ENCODE measurements around the gene RELN.

Gene RELN

DNA sequence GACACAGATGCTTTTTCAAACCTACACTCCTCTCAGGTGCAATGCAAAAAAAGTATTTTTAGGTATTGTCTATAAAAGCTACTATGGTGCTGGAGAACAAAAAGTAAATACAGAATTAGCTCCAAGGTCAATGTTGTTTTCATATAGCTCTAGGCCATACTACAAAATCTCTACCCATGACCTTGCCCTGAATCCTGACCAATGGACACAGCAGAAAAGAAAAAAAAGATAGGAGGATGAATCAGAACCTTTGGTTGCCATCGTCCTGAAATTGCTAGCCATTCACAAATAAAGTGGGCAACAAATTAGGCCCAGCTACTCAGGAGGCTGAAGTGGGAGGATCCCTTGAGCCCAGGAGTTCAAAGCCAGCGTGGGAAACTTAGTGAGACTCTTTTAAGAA, 35.2 kb upstream of the RELN start:
- TF ChIP-seq, protein P1, sequence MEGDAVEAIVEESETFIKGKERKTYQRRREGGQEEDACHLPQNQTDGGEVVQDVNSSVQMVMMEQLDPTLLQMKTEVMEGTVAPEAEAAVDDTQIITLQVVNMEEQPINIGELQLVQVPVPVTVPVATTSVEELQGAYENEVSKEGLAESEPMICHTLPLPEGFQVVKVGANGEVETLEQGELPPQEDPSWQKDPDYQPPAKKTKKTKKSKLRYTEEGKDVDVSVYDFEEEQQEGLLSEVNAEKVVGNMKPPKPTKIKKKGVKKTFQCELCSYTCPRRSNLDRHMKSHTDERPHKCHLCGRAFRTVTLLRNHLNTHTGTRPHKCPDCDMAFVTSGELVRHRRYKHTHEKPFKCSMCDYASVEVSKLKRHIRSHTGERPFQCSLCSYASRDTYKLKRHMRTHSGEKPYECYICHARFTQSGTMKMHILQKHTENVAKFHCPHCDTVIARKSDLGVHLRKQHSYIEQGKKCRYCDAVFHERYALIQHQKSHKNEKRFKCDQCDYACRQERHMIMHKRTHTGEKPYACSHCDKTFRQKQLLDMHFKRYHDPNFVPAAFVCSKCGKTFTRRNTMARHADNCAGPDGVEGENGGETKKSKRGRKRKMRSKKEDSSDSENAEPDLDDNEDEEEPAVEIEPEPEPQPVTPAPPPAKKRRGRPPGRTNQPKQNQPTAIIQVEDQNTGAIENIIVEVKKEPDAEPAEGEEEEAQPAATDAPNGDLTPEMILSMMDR (IDR thresholded peaks at IDR 0.05; ENCODE audit: low read depth, low read length), result no peak
- H3K4me3 ChIP-seq (ENCODE audit: low read depth, low read length), result no peak overlapping the region

GRCh38 chr7:104023100-104023499, 33.6 kb upstream of the RELN start:
- TF ChIP-seq, protein P1 (IDR thresholded peaks at IDR 0.05; ENCODE audit: low read depth, low read length), result no peak
- H3K4me3 ChIP-seq (ENCODE audit: low read depth, low read length), result no peak overlapping the region

GRCh38 chr7:104018425-104018824, 29.0 kb upstream of the RELN start:
- TF ChIP-seq, protein P1 (IDR thresholded peaks at IDR 0.05; ENCODE audit: low read depth, low read length), result no peak
- H3K4me3 ChIP-seq (ENCODE audit: low read depth, low read length), result no peak overlapping the region

DNA sequence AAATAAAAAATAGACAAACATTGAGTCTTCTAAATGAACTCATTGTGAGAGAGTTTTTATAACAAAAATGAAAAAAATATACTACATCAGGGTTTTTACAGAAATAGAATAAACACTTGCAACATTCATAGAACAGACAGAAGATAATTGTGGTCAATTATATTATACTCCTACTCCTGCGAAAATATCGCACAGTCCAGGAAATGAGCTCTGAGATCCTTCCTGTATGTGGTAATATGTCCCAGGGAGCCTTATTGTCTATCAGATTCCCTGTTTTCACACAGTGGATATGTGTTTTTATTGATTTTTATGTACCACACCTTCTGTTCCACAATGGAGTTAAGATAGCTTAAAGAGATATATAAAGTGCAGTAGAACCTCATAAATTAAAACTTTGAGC, 27.5 kb upstream of the RELN start:
- no peak overlapping the region for H3K4me3 ChIP-seq (ENCODE audit: low read depth, low read length)
- TF ChIP-seq, protein P1 (IDR thresholded peaks at IDR 0.05; ENCODE audit: low read depth, low read length), result no peak

GRCh38 chr7:104012835-104013234, 23.4 kb upstream of the RELN start:
- TF ChIP-seq, protein P1 (IDR thresholded peaks at IDR 0.05; ENCODE audit: low read depth, low read length), result no peak
- no peak overlapping the region for H3K4me3 ChIP-seq (ENCODE audit: low read depth, low read length)

DNA sequence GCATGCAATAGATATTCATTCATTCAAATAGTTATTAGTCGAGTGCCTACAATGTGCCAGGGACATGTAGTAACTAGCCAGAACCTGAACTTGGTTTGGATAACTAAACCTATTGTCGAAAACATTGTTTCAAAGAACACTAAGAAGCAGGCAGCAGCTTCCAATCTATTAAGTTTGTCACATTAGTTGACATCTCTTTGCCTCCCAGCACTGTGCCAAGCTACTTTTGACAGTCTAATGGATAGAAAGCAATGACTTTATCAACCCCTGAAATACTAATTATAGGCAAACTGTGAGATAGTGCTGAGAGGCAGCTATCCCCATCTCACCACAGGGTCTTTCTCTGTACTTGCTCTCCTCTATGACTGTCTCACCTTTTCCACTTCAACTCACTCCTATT, 22.4 kb upstream of the RELN start:
- H3K4me3 ChIP-seq (ENCODE audit: low read depth, low read length), result no peak overlapping the region
- TF ChIP-seq, protein P1 (IDR thresholded peaks at IDR 0.05; ENCODE audit: low read depth, low read length), result no peak

- H3K4me3 ChIP-seq (ENCODE audit: low read depth, low read length), result no peak overlapping the region
- TF ChIP-seq, protein P1 (IDR thresholded peaks at IDR 0.05; ENCODE audit: low read depth, low read length), result no peak
Observed at GRCh38 chr7:104010052-104010909, 20.8 kb upstream of the RELN start.
